NCI-H748 treated with DMSO at 0.1 percent for 48 hours (cell line): ENCODE results near the gene PGS1.
"Not testable (repeated sequence)": the region's sequence is repeated elsewhere in the genome, so short reads cannot be mapped to it uniquely, and the experiment has no call there.

ENCODE experiments used
- DNase-seq: peaks from one replicate; lab custom pipeline; 2025; lab: John Stamatoyannopoulos, UW

Gene PGS1

GRCh38 chr17:78448356-78448993, 70.0 kb downstream of the PGS1 start:
- no peak for DNase-seq

DNA sequence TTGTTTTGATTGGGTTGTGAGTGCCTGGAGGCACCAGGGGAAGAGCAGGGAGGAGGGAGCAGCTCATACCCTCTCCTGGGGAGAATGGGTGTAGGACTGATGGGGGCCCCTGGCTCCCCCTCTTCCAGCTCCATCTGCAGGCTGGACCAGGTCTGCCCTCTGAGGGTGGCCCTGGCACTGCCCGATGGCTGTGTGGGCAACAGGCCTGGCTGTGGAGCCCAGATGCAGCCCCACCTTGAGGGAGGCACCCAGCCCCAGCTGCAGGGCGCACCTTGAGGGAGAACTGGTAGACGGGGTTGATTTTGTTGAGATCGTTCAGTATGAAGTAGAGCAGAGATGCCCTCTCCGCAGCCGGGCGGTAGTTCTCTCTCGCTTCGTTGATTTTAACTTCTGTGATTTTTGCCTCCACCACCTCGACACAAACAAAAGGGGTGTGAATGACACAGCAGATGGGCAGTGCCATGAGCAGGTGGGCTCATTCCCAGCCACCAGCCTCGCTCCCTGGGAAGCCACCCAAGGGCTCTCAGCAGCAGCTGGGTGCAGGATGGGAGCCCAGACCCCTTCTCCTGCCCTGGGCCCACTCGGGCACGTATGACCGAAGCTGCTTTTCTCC, 71.6 kb downstream of the PGS1 start:
- DNase-seq = no peak

- DNase-seq = no peak
Measured at GRCh38 chr17:78450696-78451345, 72.4 kb downstream of the PGS1 start.

DNA sequence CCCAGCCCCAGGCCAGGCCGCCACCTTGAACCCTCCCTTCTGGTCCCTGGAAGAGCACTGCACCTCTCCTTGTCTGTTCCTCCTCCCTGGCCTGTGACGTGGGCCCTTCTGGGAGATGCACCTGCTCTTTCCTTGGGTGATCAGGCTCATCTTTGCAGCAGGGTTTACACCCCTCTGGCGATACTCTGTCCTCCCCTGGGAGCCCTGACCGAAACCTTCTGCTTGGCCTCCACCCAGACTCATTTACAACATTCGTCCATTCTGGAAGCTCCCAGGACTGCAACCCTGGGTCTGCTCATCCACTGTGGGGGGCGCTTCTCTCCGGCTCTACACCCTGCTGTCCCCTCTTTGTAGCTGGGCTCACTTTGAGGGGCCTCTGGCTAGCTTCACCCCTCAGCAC, 73.3 kb downstream of the PGS1 start:
- no peak for DNase-seq

- no peak for DNase-seq
Measured at GRCh38 chr17:78454346-78454745, 75.9 kb downstream of the PGS1 start.

- DNase-seq = no peak
Measured at GRCh38 chr17:78458091-78458490, 79.6 kb downstream of the PGS1 start.

GRCh38 chr17:78458736-78459335, 80.4 kb downstream of the PGS1 start:
- no peak for DNase-seq

DNA sequence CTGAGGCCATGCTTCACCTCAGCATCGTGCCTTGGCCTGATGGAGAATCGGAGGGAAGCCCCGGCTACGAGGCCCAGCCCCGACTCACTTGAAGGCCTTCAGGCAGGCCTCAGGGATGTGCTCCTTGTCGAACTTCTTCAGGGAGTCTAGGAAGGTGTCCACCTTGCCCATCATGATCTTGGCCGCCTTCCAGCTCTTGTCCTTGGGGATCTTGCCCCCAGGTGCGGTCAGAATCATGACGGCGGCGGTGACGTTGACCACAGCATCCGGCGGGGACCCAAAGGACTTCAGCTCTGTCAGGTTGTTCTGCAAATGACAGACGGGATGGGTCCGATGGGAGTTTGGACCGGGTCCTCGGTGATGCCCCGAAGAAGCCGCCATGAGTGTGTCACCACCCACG, 81.2 kb downstream of the PGS1 start:
- no peak for DNase-seq

GRCh38 chr17:78460176-78460675, 81.8 kb downstream of the PGS1 start:
- no peak for DNase-seq

DNA sequence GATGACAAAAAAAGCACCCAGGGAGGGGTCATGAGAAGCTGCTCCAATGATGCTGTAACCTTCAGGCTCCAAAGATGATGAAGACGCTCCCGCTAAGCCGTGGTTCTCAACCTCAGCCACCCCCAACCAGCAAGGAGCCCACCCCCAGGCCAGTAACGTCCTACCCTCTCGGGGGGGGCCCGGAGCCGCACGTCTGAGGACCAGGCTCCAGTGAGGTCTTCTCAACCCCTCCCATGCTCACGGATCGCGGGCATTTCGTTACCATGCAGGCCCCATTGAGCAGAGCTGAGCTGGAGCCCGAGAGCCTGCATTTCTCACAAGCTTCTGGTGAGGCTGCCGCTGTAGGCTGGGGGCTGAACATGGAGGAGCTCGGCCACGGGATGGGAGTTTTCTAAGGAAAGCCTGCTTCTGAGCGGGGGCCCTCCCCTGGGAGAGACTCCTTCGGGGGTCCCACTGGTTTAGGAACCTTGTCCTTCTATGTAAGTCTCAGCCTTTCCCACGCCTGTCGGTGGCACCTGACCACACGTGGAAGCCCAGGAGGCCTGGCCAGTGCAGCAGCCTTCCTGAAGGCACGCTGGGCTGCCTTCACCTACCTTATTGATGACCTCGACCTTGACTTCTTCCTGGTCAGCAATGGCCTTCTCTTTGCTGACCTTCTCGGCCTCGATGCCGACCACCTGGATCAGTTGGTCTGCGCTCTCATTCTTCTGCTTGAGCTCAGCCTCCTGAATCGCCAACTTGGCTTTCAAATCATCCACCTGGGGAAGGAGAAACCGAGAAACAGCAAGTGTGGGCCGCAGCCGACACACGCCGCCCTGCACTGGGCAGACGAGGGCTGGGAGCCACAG, 82.7 kb downstream of the PGS1 start:
- DNase-seq = no peak

GRCh38 chr17:78461799-78462053, 83.3 kb downstream of the PGS1 start:
- no peak for DNase-seq

- no peak for DNase-seq
Measured at GRCh38 chr17:78462148-78462547, 83.7 kb downstream of the PGS1 start.

DNA sequence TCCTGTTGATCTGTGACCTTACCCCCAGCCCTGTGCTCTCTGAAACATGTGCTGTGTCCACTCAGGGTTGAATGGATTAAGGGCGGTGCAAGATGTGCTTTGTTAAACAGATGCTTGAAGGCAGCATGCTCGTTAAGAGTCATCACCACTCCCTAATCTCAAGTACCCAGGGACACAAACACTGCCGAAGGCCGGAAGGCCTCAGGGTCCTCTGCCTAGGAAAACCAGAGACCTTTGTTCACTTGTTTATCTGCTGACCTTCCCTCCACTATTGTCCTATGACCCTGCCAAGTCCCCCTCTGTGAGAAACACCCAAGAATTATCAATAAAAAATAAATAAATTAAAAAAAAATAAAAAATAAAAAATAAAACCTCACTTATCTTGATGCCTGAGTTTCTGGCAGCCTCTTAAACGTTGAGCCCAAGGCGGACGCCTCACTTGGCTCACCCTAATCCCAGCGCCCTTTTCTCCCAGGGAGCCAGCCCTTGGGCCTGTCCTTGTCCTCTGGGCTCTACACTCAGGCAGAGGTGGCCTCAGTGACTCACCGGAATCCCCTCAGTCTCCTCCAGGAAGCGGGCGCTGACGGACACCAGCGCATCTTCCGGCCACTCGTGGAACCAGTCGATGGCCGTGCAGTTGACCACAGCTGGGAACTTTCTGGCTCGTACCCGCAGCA, 87.8 kb downstream of the PGS1 start:
- not testable (repeated sequence) for DNase-seq

- no peak for DNase-seq
Measured at GRCh38 chr17:78466786-78467715, 88.6 kb downstream of the PGS1 start.

DNA sequence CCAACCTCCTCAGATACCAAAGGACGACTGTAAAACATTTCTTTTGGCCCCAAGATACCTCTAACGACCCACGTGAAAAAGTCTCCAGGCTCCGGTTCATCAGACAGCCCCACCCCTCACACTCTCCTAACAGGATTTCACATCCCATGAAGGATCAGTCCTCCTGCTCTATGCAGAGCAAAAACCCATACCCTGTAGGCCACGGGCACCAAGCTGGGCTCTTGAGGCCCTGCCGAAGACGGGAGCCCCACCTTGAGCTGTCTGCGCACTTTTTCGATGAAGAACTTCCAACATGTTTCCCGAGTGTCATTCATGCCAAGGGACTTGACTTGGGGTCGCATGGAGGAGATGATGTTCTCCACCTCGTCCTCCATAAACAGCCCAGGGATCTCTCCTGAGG, 89.9 kb downstream of the PGS1 start:
- DNase-seq = no peak

GRCh38 chr17:78469443-78469842, 91.0 kb downstream of the PGS1 start:
- no peak for DNase-seq

- DNase-seq = no peak
Measured at GRCh38 chr17:78471635-78472034, 93.2 kb downstream of the PGS1 start.

GRCh38 chr17:78472035-78472905, 93.8 kb downstream of the PGS1 start:
- no peak for DNase-seq

DNA sequence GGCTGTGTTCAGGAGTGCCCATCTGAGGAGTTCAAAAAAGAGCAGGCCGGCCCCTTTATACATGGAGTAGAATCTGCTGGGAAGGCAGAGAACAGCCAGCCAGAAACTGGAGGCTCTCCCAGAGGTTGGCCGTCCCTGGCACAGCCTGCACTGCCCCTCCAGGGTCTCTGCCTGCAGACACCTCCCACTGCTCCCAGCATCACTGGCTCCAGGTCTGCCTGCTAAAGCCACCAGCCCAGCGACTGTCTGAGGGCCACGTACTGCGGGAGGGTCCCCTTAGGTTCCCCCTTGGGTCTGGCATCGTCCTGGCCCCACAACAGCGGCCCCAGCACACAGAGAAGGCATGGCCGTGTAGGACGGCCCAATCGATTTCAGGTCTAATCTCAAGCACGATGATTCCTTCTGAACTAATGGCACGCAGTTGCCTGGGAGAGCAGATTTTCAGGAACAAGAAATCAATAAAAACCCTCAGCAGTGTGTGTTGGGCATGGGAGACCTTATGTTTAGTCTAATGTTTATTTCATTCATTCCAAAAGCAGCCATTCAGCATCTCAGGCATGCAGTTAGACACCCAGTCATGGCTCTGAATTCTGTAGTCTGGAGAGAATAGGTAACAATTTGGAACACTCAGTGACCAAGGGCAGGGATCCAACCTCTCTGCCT, 95.6 kb downstream of the PGS1 start:
- DNase-seq = no peak
